Measurements from ENCODE around the gene WNK2.

Gene WNK2

DNA sequence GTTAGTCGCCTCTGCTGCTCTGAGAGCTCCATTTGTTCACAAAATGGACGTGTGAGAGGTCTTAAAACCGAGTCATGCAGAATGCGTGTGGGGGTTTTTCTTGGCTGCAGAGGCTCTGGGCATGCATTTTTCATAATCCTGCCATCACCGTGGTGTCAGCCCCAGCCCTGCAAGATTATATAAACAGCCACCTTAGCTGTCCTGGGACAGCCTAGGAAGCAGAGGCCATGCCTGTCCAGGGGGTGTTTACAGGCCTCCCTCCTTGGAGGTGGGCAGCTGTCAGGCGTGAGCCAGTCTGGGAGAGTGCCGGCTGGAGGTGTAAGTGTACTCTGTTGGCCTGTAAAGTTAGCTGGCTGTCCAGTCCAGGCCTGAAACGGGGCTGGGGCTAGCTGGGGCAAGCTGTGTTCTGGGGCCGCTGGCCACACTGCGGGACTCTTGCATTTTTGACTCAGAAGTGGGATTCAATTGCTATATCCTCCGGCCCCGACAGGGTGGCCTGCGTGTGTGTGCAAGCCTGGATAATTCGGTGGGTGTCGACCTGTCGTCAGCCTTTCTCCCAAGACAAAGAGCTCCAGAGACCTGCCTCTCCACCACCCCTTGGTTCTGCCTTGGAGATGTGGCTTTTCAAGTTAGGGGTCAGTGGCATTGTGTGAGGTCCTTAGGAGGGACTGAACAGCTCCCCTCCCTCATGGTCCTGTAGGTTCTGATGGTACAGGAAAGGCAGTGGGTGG lies 2.4 kb downstream of the WNK2 start:
- no peak for DNase-seq

DNA sequence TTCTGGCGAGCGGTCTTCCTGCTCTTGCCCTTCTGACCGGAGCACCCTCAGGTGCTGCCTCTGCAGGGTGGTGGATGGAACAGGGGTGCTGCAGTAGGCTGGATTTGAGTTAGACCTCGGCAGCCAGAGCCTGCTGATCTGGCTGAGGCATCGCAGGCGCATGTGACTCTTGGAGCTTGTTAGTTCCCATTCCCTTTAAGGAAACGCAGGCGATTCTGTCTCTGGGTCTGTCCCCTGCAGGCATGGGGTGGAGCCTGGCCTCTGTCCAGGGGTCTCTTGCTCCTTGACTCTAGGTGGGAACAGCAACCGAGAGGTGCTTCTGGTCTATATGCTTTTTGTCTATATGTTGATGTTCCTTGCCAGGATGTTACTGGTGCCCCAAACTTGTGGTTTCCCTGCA lies 3.1 kb downstream of the WNK2 start:
- DNase-seq: no peak

DNA sequence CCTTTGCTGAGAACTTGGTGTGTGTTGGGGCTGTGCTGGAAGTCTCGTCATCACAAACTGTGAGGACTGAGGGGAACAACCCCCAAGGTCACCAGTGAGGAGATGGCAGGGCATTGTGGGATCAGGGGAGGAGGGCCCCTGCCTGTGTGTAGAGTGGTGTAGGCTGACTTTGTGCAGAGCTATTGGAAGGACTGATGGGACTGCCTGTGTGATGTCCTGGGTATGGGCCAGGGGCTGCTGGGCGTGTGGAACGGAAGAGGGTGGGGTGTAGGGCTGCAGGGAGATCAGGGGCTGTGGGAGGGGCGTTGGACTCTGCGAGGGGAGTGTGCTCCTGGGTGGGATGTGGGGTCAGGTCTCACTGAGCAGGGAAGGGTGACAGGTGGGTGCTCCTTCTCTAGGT lies 3.6 kb downstream of the WNK2 start:
- DNase-seq: no peak

DNA sequence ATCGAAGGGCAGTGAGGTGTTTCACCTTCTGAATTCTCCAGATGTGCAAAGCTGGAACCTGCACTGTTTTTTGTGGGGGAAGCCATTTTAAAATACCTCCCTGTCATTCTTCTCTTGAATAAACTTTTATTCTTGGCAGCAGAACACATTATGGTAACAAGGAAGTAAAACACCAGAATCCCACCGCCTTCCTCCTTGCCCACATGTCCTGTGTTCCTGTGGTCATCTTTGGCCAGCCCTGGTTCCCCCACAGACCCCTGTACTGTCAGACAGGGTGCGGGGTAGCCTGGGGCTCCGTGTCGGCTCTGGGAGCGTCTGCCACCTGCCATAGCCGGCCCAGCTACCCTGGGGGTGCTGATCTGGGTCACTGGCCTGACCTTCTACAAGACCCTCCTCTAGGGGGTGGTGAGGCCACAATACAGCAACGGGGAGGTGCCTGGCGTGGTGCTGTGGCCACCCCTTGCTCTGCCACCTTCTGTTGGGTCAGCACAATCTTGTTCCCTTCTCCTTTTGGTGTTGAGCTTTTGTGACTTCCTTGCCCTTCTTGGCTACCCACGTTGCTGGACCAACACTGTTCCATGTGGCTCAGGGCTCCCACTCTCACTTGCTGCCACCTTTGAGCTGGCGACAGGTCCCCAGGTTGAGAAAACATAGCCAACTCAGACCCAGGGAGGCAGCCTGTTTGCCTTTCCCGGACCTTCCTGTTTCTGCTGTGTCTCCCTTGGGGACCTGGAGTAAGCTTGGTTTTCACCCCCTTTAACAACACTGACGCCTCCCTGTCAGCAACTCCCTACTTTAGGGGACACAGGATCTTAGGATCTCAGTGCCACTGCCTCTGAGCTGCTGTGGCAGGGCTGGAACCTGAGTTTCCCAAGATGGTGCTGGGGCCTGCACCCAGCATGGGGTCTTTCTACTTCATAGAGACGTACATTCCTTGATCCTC lies 4.8 kb downstream of the WNK2 start:
- no peak for DNase-seq

DNA sequence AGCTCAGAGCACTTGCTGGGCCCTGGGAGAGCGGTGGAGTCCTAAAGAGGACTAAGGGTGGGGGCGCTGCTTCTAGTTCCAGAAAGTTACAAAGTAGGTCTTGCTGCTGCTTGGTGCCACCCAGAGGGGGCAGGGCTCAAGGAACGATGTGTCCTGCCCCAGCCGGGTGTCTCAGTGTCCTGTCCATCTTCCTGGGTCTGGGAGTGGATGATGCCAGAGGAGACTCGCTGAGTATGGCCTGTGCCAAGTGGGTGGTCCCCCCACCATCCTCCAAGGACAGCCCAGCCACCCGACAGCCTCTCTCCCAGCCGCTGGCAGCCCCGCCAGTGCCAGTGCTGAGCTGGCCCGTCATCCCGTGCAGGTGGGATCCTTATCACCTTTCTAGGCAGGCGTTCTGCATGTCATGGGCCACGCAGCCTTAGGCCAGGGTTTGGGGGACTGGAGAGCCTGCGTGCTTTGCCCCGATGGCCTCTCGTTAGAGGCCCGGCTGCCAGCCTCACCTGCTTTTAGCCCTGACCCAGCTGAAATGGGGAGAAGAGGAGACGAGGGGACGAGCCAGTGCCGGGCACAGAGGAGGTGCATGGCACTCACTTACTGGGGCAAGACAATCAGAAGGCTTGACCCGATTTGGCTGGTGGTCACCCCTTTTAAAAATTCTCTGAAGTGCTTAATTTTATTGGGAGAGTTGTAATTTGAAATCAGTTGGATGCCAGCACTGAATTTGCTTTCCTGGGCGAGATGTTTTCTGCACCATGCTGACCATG lies 5.6 kb downstream of the WNK2 start:
- DNase-seq: no peak

DNA sequence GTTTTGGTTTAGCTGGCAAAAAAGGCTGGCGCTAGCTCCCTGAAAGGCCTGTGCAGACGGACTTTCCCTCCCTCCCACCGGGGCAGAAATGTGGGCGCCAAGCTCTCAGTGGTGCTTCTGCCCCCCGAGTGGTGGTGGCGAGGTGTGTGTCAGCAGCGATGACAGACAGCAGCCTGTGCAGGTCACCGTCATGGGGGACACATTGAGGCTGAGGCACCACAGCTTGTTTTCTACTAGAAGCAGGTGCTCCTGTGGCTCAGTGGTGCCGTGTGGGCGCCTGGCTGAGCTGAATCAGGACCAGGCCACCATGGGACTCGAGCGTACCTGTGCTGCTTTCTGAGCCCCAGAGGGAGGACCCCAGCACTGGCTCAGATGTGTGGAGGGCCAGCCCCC lies 6.2 kb downstream of the WNK2 start:
- no peak for DNase-seq

DNA sequence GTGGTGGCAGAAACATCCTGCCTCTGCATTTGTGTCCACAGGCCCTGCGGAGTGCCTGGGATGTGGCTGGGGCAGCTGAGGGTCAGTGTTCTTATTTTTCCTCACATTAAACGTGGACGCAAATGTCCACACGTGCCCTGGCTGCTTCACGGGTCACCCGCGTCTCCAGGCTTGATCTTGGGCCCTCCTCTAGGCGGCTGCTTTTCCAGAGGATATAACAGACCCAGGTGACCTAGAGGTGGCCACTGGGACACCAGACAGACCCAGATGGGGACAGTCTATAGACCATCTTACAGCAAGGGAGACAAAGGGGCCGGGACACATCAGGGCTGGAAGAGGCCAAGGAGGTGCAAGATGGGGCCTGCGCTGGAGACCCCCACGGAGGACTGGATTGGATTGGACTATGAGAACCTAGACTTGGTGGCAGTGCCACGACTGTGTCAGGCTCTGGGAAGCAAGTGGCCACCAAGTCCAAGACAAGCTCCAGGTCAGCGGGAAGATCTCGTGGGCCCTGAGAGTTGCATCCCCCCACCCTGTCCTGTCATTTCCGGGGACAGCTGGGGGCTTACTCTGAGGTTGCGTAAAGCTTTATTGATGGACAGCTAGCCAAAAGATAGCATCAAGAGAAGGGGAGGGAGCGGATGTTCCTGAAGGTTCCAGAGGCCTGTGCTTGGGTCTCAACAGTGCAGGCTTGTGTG lies 6.9 kb downstream of the WNK2 start:
- no peak for DNase-seq

DNA sequence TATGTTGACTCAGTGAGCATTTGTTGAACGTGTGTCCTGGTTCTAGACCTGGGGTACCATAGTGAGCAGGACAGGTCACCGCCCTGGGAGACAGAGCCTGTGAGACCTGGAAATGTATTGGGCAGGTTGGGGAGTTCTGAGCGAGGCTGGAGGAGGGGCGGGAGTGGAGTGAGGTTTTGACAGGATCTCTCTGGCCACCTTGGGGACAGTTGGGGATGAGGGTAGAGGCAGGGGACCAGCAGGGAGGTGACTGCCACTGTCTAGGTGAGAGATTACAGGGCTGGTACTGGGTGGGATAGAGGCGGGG lies 7.4 kb downstream of the WNK2 start:
- DNase-seq: no peak

DNA sequence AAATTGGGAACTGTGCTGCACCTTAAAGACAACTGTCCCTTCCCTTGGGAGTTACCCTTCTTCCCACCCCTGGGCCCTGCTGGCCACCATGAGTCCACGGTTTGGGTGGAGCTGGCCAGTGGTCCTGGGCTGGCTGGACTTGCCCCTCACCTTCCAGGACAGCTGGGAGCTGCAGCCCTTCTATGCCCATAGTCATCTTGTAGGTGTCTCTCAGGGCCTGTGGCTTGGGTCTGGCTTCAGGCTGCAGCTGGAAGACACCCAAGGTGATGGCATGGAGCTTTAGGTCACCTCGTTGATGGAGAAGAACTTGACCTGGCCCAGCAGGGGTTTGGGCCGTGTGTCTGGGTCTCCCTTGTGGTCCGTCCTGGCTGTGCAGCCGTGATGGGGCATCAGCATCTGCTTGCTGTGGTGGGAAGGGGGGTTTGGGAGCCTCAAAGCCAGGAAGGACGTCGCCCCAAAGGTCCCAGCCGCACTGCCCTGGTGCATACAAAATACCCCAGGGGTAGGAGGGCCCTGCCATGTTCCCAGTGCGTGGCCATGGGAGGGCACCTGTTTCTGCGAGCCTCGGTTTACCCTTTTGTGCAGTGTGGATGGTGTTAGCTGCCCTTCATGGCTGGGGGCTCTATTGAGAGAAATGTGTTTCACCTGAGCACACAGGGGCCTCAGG lies 8.9 kb downstream of the WNK2 start:
- DNase-seq: no peak

DNA sequence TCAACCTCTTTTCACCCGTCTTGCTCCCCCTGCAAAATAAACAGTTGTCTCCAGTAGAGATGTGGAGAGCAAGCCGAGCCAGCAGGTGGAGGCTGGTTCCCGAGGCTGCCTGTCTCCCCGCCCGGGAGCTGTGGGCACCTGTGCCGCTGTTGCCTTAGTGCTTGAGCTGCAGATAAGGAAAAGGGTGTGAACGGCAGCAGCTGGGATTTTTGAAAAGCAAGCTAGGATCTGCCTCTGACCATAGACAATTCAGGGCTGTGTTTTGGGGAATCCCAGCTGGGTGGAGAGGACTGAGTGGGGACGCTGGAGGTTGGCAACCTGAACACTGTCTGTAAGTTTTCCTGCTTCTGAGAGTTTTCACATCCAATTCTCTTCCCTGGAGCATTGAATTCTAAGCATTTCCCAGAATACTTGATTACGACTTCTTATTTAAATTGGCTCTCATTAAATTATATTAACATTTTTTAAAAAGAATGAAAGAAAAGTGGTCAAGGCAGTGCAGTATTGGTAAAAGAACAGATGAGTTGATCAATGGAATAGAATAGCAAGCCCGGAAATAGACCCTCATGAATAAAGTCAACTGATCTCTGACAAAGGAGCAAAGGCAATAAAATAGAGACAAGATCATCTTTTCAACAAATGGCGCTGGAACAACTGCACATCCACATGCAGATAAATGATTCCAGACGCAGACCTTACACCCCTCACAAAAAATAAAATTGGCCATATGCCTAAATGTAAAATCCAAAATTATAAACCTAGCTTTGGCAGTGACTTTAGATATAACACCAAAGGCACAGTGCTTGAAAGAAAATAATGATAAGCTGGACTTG lies 9.7 kb downstream of the WNK2 start:
- peak; percentile 55 for DNase-seq

DNA sequence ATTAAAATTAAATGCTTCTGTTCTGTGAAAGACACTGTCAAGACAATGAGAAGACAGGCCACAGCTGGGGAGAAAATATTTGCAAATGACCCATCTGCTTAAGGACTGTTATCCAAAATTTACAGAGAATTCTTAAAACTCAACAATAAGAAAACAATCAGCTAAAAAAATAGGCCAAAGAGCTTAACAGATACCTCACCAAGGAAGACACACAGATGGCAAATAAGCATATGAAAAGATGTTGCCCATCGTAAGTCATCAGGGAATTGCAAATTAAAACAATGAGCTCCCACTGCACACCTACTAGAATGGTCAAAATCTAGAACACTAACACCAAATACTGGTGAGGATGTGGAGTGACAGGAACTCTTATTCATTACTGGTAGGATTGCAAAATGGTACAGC lies 10.3 kb downstream of the WNK2 start:
- DNase-seq: no peak

DNA sequence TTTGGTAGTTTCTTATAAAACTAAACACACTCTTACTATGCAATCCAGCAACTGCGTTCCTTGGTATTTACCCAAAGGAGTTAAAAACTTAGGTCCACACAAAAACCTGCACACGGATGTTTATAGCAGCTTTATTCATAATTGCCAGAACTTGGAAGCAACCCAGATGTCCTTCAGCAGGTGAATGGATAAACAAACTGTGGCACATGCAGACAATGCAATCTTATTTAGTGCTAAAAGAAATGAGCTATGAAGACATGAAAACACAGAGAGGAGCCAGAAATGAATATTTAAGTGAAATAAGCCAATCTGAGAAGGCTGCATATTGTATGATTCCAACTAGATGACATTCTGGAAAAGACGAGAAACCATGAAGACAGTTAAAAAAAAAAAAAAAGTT lies 10.7 kb downstream of the WNK2 start:
- DNase-seq: no peak

DNA sequence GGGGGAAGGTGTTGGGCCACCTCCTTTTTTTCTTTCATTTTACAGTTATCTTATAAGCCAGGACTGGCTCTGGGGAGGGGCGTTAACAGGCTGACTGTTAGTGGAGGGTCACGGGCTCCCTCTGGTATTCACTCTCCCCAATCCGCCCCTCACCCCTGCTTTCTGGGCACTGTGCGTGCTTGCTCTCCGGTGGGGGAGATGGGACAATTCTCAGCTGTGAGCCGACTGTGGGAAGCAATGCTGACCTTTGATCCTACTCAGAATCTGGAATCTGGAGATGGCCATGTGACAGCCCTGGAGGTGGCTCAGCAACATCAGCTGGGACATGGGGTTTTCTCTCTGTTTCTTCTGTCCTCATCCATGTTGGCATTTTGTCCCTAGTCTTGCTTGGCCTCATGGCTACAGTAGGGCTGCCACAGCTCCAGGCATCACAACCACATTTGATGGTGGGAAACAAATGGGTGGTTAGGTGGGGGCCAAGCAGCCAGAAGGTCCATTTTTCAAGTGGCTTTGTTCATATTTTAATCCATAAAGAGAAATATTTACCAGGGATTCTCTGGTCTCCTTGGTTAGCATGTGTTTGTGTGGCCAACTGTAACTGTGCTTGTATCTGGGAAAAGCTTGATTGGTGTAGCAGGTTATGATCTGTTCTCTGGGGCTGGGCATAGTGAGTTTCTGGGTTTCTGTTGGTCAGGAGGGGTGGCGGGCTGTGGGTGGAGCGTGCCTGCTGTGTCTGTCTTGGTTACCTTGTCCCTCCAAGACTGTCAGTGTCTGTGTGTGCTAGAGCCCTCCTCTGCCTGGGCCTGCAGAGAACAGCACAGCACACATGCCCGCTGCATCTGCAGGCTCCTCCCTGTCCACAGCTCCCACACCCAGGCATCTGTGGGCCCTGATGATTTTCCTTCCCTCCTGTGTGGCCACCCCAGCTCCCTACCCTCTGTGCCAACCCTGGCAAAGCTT lies 12.4 kb downstream of the WNK2 start:
- DNase-seq: no peak

DNA sequence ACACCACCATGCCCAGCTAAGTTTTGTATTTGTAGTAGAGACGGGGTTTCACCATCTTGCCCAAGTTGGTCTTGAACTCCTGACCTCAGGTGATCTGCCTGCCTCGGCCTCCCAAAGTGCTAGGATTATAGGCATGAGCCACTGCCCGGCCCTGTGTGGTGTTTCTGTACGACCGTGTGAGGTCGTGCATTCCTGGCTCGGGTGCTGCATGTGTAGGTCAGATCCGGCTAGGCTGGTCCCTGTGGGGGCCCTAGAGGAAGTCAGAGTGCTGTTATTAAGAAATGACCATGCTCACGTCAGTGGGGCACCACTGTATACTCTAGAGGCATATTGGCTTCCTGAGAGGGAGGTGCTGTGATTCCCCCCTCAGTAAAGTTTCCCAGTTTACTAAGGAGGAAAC lies 13.7 kb downstream of the WNK2 start:
- DNase-seq: no peak

DNA sequence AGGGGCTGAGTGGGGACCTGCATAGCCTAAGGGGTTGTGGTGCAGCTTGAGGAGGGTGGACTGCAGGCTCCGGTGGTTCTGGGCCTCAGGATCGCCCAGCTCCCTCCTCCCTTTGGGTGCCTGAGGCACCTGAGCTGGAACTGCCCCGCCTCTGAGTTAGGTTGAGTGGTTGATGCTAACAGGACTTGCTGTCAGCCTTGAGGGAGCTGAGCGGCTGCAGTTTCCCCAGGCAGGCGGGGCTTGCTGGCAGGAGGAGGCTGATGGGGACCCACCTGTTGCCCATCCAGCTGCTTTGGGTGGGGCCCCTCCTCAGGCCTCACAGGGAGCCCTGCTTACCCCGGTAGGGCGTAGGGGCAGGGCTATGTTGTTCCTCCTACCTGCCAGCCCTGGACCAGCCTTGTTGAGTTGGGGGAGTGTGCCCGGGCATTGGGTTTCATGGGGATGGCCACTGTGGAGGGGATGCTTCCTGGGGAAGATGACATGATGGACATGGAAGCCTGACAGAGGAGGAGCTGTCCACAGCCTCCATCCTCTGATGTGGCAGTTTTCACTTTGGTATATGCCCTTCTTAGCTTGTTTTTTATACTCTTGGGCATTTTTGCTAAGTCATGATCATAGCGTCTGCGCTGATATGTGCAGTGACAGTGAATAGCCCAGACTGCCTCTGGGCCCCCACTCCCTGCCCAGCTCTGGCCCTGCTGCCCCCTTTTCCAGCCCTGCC lies 14.3 kb downstream of the WNK2 start:
- DNase-seq: no peak

DNA sequence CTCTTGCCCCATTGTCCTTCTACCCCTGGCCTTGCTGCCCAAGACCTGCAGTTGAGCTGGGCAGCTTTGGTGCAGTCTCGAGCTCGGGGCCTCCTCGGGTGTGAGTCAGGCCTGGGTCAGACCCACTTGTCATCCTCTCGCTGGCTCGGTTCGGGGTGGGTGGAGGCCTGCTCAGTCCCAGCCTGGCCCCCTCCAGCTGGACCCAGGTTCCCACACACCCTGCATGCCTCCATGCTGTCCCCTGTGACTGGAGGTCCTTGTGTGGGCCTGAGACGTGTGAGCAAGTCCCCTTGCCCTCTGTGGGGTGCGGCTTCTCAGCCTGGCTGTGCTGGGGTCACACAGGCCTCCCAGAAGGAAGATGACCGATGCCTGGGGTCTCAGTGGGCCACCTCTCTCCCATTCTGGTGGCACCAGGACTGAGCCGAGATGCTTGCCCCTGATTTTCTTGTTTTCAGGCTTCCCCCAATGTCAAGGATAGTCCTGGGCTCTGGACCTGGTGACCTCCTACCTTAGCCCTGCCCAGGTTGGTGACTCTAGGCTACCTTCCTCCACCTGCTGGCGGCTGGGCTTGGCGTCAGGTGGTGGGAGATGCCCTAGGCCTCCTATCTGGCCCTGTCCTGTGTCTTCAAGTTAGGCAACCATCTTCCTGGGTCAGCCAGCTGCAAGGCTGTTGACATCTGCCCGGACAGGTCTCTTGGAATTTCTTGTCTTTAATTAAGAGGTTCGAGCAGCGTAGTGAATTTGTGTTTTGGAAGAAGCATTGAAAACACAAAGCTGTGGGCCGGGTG lies 15.1 kb downstream of the WNK2 start:
- DNase-seq: no peak

DNA sequence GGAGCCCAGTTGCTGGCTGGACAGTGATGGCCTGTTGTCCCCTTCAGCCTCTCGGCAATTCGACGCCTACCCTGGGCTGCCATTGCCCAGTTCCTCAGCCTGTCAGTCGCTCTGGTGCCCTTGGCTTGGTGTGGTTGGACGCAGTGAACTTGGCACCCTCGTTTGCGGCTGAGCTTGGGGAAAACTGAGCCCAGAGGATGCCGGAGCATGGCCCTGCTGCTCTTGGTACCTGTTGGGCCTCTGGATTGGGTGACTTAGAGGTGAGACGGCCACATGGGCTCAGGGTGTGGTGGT lies 16.5 kb downstream of the WNK2 start:
- DNase-seq: no peak

DNA sequence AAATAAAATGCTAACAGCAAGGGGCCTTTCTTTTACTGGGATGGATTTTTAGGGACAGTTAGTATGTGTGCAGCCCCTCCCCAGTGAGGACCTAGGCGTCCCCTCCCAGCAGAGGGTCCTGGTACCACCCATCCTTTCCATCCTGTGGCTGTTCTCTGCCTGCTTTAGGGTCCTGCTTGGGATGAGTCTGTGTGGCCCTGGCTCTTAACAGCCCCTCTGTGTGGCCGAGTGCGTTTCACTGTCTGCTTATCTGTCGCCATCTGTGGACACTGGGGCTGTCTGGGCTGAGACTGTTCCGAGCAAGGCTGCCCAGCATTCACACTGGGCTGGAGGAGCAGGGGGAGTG lies 17.0 kb downstream of the WNK2 start:
- DNase-seq: no peak

DNA sequence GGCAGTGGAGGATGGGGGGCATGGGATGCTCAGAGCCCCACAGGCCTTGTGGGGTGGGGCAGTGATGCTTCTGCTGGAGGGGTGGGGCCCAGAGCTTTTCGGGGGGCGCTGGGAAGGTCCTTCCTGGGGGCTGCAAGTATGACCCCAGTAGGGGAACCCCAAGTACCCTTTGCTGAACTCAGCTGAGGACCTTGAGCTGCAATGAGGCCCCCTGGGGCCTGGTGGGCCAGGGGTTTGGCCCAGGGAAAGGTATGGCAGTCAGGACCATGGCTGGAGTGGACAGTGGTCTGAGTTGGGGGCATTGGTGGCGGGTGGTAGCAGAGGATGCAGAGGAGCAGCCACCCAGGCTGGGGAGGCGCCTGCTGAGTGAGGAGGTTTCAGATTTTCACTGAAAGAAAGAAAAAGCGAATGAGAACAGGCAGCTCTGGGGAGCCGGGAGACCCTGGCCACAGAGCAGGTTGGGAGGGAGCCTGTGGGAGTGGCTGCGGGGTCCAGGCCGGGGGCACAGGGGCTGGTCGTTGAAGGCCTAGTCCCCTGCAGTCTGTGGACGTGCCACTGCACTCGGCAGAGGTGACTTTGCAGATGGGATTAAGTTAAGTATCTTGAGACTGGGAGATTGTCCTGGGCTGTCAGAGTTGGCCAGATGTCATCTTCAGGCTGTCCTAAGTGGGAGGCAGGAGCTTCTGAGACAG lies 19.2 kb downstream of the WNK2 start:
- no peak for DNase-seq

Measured in NCI-H748 treated with DMSO at 0.1 percent for 48 hours (cell line).